Measurements from ENCODE around the gene CCDC192. TPM values are rescaled to one million over a fixed set of nuclear protein-coding genes. Genes with fewer than 3 reads are reported as not detected.

Gene CCDC192
- total and polyA plus RNA-seq, 2 experiments from 2014 or later, result 0.92 TPM; not detected in 1

GRCh38 chr5:127757576-127757975 is 54.4 kb downstream of the CCDC192 start:
- peak; percentile 37 for TF ChIP-seq CTCF (IDR thresholded peaks at IDR 0.05; ENCODE audit: low read depth, low read length)

GRCh38 chr5:127758766-127759283 is 55.6 kb downstream of the CCDC192 start:
- TF ChIP-seq CTCF (IDR thresholded peaks at IDR 0.05; ENCODE audit: low read depth, low read length), result no peak
- H3K27ac ChIP-seq, result no peak overlapping the region
- no peak overlapping the region for H3K4me3 ChIP-seq
- DNase-seq (ENCODE audit: low read depth in 1 of 2, low spot score in 1 of 2), result peak in 1 of 2 donors; percentile 36
- no peaks in the 10 kb centered on the region for H3K4me1 ChIP-seq (ENCODE audit: low read depth)
- H3K9me3 ChIP-seq (ENCODE audit: low read depth), result no peaks in the 10 kb centered on the region
- no peaks in the 10 kb centered on the region for H3K36me3 ChIP-seq
- no peaks in the 10 kb centered on the region for H3K27me3 ChIP-seq

More at GRCh38 chr5:127757576-127757975, 54.4 kb downstream of the CCDC192 start:
- Histone ChIP-seq H3K9me3 (ENCODE audit: low read depth) (no peaks in the 10 kb centered on the region), H3K27ac (no peak overlapping the region), H3K4me3 (no peak overlapping the region), H3K4me1 (ENCODE audit: low read depth) (no peaks in the 10 kb centered on the region), H3K36me3 (no peaks in the 10 kb centered on the region), H3K27me3 (no peaks in the 10 kb centered on the region)
- DNase-seq (ENCODE audit: low read depth in 1 of 2, low spot score in 1 of 2), result peak; percentile 24 to 74

DNA sequence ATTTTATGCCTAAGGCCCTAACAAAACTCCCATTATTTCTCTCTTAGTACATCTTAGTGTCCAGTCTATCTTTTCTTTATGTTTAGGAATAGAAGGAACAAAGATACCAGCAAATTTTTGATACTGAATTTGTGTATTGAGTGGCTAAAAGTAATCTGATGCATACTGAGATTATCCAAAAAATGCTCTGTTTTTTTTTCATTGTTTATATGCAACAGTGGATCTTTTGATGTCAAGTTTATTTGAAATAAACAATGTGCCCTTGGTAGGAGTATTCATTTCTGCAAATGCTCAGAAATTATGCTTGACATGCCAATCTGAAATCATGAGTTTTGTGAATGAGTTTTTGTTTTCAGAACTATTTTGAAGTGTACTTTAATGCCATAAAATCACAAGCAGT is 58.7 kb downstream of the CCDC192 start:
- DNase-seq (ENCODE audit: low read depth in 1 of 2, low spot score in 1 of 2), result no peak

DNA sequence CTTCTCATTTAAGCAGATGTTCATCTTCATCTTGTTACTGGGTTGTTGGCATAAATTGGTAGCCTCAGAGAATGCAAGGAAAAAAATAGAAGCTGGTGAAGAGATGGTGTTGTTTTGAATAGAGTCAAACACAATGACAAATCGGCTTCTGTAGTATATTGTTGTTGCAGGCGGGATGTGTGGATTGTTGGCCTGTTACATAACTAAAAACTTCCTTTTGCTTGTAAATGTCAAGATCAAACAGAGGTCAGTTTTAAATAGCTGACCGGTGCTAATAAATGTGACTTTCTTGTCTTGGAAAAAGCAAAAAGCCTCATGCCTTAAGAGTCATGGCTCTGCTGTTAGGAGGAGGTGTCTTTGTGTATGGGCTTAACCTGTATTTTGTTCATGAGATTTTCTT is 59.2 kb downstream of the CCDC192 start:
- Histone ChIP-seq H3K27ac (no peak overlapping the region), H3K4me1 (ENCODE audit: low read depth) (no peaks in the 10 kb centered on the region), H3K27me3 (no peaks in the 10 kb centered on the region), H3K4me3 (no peak overlapping the region), H3K9me3 (ENCODE audit: low read depth) (no peaks in the 10 kb centered on the region), H3K36me3 (no peaks in the 10 kb centered on the region)
- no peak for TF ChIP-seq CTCF (IDR thresholded peaks at IDR 0.05; ENCODE audit: low read depth, low read length)
- DNase-seq (ENCODE audit: low read depth in 1 of 2, low spot score in 1 of 2), result no peak

More for the DNA sequence above, 58.7 kb downstream of the CCDC192 start:
- no peaks in the 10 kb centered on the region for H3K27me3 ChIP-seq
- H3K4me1 ChIP-seq (ENCODE audit: low read depth), result no peaks in the 10 kb centered on the region
- H3K27ac ChIP-seq, result no peak overlapping the region
- no peak for TF ChIP-seq CTCF (IDR thresholded peaks at IDR 0.05; ENCODE audit: low read depth, low read length)
- no peaks in the 10 kb centered on the region for H3K36me3 ChIP-seq
- no peak overlapping the region for H3K4me3 ChIP-seq
- H3K9me3 ChIP-seq (ENCODE audit: low read depth), result no peaks in the 10 kb centered on the region

- Histone ChIP-seq H3K27ac (no peak overlapping the region), H3K27me3 (no peaks in the 10 kb centered on the region), H3K36me3 (no peaks in the 10 kb centered on the region), H3K9me3 (ENCODE audit: low read depth) (no peaks in the 10 kb centered on the region), H3K4me3 (no peak overlapping the region), H3K4me1 (ENCODE audit: low read depth) (no peaks in the 10 kb centered on the region)
- peak in 1 of 2 donors; percentile 21 for DNase-seq (ENCODE audit: low read depth in 1 of 2, low spot score in 1 of 2)
- no peak for TF ChIP-seq CTCF (IDR thresholded peaks at IDR 0.05; ENCODE audit: low read depth, low read length)
Observed at GRCh38 chr5:127766676-127767335, 63.6 kb downstream of the CCDC192 start.
